NCI-H345 (cell line): ENCODE measurements around the gene MXD3.
"Not testable (repeated sequence)": the region's sequence is repeated elsewhere in the genome, so short reads cannot be mapped to it uniquely, and the experiment has no call there.

ENCODE experiments used
- DNase-seq: peaks from one replicate; lab custom pipeline; 2025; lab: John Stamatoyannopoulos, UW

MXD3 gene

GRCh38 chr5:177265395-177265794, 46.3 kb downstream of the MXD3 start:
- no peak for DNase-seq

GRCh38 chr5:177264178-177264577, 47.5 kb downstream of the MXD3 start:
- DNase-seq: no peak

- no peak for DNase-seq
Measured at GRCh38 chr5:177261510-177261909, 50.2 kb downstream of the MXD3 start.

GRCh38 chr5:177260961-177261360, 50.7 kb downstream of the MXD3 start:
- DNase-seq: no peak

- not testable (repeated sequence) for DNase-seq
Measured at GRCh38 chr5:177258711-177259110, 53.0 kb downstream of the MXD3 start.
